ENCODE data around the gene ZNF141. TPM values are rescaled to one million over a fixed set of nuclear protein-coding genes. Genes with fewer than 3 reads are reported as not detected.

ZNF141 gene
- total RNA-seq, 1 experiment from 2014 or later = 43.6 TPM

GRCh38 chr4:336099-336892 is 1.3 kb upstream of the ZNF141 start (continued):
- TF ChIP-seq PRDM15 (CRISPR knock-in tag; IDR thresholded peaks at IDR 0.05) (no peak), FOXP1 (CRISPR knock-in tag; IDR thresholded peaks at IDR 0.05; ENCODE audit: borderline replicate concordance) (peak; percentile 54; the same call in 1 of the 2 replicates), KAT7 (CRISPR knock-in tag; IDR thresholded peaks at IDR 0.05; ENCODE audit: borderline replicate concordance) (no peak), ATF2 (CRISPR knock-in tag; IDR thresholded peaks at IDR 0.05; ENCODE audit: borderline replicate concordance, low read depth) (no peak), SMAD4 (CRISPR knock-in tag; IDR thresholded peaks at IDR 0.05) (no peak), ZNF281 (CRISPR knock-in tag; IDR thresholded peaks at IDR 0.05) (no peak), CTCF (IDR thresholded peaks at IDR 0.05) (no peak)

GRCh38 chr4:336893-337142 is 796 bp upstream of the ZNF141 start:
- ChIA-PET POLR2A (no interaction called here), CTCF (interaction anchor here (1.8 kb wide), 1 partner anchor 32 kb away, joined by 4 read pairs; the partner anchor contains the start of gene ZNF732)
- Mint-ChIP-seq H3K9me3 (no peaks in the 10 kb centered on the region), H3K4me1 (peaks cover 37% of the 10 kb centered on the region), H3K27ac (no peak overlapping the region; the same call in 1 of the 2 replicates), H3K36me3 (peaks cover 9% of the 10 kb centered on the region), H3K4me3 (peak overlapping the region; percentile 99), H3K27me3 (ENCODE audit: low read depth) (peaks cover 16% of the 10 kb centered on the region; the same call in 1 of the 2 replicates)
- TF ChIP-seq CREB1 (CRISPR knock-in tag; IDR thresholded peaks at IDR 0.05) (no peak), GTF2I (CRISPR knock-in tag; conservative IDR thresholded peaks at IDR 0.05) (peak; percentile 77), ZBTB21 (CRISPR knock-in tag; IDR thresholded peaks at IDR 0.05; ENCODE audit: borderline replicate concordance) (0 out of 2 replicates have a peak, but pooled peaks have one; percentile 13)
- peak; percentile 3 for ATAC-seq
- no peak for DNase-seq (ENCODE audit: low spot score)
